SJCRH30 (cell line): ENCODE data around the gene NUB1. TPM values are rescaled to one million over a fixed set of nuclear protein-coding genes. Genes with fewer than 3 reads are reported as not detected.

ENCODE experiments used
- DNase-seq, 2 experiments: peaks; one replicate each; pipeline ENCODE4 v3.0.0-alpha.2; 2015 to 2020
- H3K27ac ChIP-seq: fragments of 250-450 bp; sonication (Bioruptor Pico); 2 replicates; pipeline ENCODE4 v1.5.1; 2020; ENCODE audit warnings: mild to moderate bottlenecking, moderate library complexity
- H3K27me3 ChIP-seq: fragments of 250-450 bp; sonication (Bioruptor Pico); 2 replicates; pipeline ENCODE4 v1.5.1; 2020; ENCODE audit warnings: mild to moderate bottlenecking, moderate library complexity
- H3K36me3 ChIP-seq: fragments of 250-450 bp; sonication (Bioruptor Pico); 2 replicates; pipeline ENCODE4 v1.5.1; 2020; ENCODE audit warnings: mild to moderate bottlenecking, moderate library complexity
- H3K4me1 ChIP-seq: fragments of 250-450 bp; sonication (Bioruptor Pico); 2 replicates; pipeline ENCODE4 v1.5.1; 2020; ENCODE audit warnings: mild to moderate bottlenecking, moderate library complexity
- H3K4me3 ChIP-seq: fragments of 250-450 bp; sonication (Bioruptor Pico); 2 replicates; pipeline ENCODE4 v1.5.1; 2020; ENCODE audit warnings: mild to moderate bottlenecking, moderate library complexity
- H3K9me3 ChIP-seq: fragments of 250-450 bp; sonication (Bioruptor Pico); replicated peaks from 2 replicates; pipeline ENCODE4 v1.5.1; 2020; ENCODE audit warnings: mild to moderate bottlenecking, moderate library complexity
- total RNA-seq: library from RNA; depleted of rRNA; stranded (reverse); fragments of >200 nt; shearing (Covaris generic); gene quantifications from 2 replicates; pipeline ENCODE4 v1.2.3, GENCODE V29; 2014

Gene NUB1
- total RNA-seq, 1 experiment from 2014 or later: 61.5 TPM

DNA sequence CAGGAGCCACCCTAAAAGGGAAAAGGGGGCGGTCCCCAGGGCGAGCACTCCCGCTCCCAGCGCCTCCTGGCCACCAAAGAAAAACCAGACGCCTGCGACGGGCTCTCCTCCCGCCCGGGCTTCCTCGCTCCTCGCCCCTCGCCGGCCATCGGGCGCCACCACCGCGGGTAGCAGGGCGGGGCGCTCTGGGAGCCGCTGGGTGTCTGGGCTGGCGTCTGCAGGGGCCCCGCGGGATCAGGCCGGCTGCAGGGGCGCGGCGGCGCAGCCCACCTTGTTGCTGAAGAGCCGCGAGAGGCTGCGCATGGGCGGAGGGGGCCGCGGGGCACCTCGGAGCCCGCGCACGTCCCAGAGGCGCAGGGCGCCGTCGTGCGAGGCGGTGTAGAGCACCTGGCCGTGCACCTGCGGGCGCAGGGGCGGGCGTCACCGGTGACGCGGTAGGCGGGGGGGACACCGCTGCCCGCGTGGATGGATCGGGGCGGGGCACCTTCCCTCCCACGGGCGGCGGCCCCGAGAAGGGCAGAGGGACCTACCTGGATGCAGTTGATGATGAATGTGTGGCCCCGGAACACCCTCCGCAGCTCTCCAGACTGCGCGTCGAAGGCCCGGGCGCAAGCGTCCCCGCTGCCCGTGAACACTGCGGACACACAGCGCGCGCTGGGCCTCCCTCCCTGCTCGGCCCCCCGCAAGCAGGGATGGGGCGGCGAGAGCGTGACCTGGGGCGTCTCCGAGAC lies 39.9 kb downstream of the NUB1 start:
- Histone ChIP-seq H3K27me3 (peaks cover 13% of the 10 kb centered on the region; the same call in 1 of the 2 replicates), H3K27ac (no peak overlapping the region), H3K9me3 (no peaks in the 10 kb centered on the region), H3K36me3 (no peaks in the 10 kb centered on the region), H3K4me1 (peaks cover 14% of the 10 kb centered on the region; the same call in 1 of the 2 replicates), H3K4me3 (no peak overlapping the region)
- no peak for DNase-seq

DNA sequence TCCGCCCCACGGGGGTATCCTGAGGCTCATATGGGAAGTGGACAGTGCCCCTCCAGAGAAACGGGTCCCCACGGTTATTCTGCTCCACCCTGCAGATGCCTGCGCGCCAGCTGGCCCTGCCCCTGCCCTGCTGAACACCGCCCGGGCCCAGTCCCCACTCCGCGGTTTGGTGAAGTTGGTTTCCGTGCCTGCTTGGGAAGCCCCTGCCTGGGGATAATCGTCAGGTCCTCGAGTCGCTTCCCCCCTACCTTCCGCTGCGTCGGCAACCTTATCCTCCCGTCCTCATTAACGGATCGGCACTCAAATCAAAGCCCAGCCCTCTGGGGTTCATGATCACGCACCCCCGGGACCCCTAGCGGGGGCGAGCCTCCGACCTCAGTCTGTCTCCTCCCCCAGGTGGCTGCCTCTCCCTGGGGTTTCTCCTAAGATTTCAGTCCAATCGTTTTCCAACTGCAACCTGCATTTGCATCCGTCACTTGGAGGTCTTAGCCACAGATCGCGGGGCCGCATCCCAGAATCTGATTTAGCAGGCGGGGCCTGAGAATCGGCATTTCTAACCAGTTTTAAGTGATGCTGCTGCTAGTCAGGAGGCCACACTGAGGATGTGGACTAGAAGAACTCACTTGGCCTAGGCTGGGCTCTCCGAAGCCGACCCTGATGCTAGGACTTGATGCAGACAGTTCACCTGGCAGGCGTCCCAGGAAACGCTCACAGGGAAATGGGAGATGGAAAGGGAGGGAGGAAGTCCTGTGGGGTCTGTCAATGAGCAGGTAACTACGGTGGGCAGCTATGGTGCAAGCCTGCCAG lies 40.7 kb downstream of the NUB1 start:
- H3K4me1 ChIP-seq: peaks cover 16% of the 10 kb centered on the region; the same call in 1 of the 2 replicates
- H3K9me3 ChIP-seq: no peaks in the 10 kb centered on the region
- DNase-seq: no peak

DNA sequence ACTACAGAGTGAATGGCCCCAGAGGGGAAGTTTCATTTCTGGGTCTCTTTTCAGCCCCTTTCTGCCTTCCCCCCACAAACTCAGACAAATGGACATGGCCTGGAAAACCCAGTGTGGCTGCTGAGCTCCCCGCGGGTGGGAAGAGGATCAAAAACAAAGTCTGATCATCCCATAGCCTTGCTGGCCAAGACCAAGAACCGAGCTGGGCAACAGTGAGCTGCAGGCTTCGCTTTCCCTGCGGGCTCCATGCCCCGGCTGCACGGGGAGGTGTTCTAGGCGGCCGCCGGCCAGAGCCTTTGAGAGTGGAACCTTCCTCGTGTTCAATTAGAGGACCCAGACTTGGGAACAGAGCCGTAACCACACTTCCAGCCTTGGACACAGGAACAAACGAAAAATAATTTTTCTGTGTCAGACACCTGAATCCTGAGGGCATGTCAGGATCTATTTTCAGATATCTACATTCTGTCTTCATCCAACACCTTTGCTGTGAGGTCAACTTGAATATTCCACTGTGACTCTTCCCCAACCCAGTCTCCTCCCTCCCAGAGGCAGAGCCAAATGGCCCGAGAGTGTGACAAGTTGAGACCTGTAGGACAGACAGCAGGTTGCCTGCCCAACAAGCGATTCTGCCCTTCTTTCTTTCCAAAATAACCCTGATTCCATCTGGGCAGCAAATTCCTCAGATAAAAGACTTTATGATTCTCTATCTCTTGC lies 42.2 kb downstream of the NUB1 start:
- H3K27me3 ChIP-seq: peaks cover 25% of the 10 kb centered on the region; the same call in 1 of the 2 replicates

More for the DNA sequence above, 40.7 kb downstream of the NUB1 start:
- Histone ChIP-seq H3K36me3 (no peaks in the 10 kb centered on the region), H3K27me3 (peaks cover 20% of the 10 kb centered on the region; the same call in 1 of the 2 replicates), H3K27ac (no peak overlapping the region), H3K4me3 (no peak overlapping the region)

DNA sequence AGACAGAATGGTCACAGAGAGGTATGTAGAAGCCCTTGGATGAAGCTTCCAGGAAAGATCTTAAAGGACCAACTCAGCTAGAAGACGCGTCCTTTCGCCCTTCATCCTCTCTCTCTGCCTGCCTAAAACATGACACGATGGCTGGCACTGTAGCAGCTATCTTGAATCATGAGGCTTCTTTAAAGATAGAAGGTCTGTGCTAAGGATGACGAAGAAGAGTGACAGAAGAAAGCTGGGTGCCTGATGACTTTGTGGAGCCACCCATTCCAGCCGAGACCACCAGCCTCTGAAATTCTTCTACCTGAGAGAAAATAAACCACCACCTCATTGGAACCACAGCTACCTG lies 42.7 kb downstream of the NUB1 start:
- peaks cover 16% of the 10 kb centered on the region; the same call in 1 of the 2 replicates for H3K4me1 ChIP-seq

More for the DNA sequence above, 42.2 kb downstream of the NUB1 start:
- H3K9me3 ChIP-seq: no peaks in the 10 kb centered on the region
- peaks cover 16% of the 10 kb centered on the region; the same call in 1 of the 2 replicates for H3K4me1 ChIP-seq
- DNase-seq: no peak
- no peak overlapping the region for H3K27ac ChIP-seq
- H3K36me3 ChIP-seq: no peaks in the 10 kb centered on the region
- H3K4me3 ChIP-seq: no peak overlapping the region

DNA sequence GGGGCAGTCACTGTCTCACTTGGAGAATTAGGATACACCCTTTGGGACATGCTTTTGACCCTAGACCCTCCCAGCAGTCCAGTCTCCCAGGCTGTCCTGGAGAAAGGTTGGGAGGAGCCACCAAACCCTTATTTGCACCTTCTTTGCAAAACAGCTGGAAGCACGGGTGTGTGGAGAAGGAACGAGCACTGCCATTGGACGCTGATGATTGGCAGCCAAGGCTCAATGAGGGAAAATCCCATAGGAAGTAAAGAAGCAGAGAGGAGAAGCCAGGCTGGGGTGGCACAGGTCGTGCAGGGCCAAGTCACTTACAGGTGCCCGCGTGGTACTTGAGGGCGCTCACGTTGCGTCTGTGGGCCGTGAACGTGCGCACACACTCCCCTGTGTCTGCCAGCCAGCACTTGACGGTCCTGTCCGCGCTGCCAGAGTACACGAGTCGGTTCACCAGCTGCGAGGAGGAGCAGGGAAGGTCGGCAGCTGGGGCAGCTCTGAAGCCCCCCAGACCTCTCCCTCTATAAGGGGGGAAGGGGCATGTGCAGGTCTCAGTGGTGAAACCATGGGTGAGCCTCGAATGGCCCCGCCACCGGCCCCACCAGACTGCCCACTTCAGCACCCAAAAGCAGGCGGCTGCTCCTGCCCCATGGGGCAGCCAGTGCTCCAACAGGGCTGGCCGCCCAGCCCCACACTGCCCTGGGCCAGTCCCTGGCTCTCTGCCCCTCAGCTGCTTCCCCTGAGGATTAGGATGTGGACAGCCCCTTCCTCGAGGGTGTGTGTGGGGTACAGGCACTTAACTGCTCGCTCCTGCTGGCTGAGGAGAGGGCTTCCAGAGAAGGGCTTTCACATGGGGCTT lies 43.4 kb downstream of the NUB1 start:
- no peak overlapping the region for H3K27ac ChIP-seq
- H3K27me3 ChIP-seq: peaks cover 25% of the 10 kb centered on the region; the same call in 1 of the 2 replicates
- H3K36me3 ChIP-seq: no peaks in the 10 kb centered on the region
- H3K9me3 ChIP-seq: no peaks in the 10 kb centered on the region
- peaks cover 16% of the 10 kb centered on the region; the same call in 1 of the 2 replicates for H3K4me1 ChIP-seq
- DNase-seq: peak in 1 of 2 experiments; percentile 26
- H3K4me3 ChIP-seq: peak overlapping the region; percentile 36

More for the DNA sequence above, 42.7 kb downstream of the NUB1 start:
- no peak for DNase-seq
- Histone ChIP-seq H3K36me3 (no peaks in the 10 kb centered on the region), H3K9me3 (no peaks in the 10 kb centered on the region), H3K27ac (no peak overlapping the region), H3K4me3 (no peak overlapping the region), H3K27me3 (peaks cover 25% of the 10 kb centered on the region; the same call in 1 of the 2 replicates)

DNA sequence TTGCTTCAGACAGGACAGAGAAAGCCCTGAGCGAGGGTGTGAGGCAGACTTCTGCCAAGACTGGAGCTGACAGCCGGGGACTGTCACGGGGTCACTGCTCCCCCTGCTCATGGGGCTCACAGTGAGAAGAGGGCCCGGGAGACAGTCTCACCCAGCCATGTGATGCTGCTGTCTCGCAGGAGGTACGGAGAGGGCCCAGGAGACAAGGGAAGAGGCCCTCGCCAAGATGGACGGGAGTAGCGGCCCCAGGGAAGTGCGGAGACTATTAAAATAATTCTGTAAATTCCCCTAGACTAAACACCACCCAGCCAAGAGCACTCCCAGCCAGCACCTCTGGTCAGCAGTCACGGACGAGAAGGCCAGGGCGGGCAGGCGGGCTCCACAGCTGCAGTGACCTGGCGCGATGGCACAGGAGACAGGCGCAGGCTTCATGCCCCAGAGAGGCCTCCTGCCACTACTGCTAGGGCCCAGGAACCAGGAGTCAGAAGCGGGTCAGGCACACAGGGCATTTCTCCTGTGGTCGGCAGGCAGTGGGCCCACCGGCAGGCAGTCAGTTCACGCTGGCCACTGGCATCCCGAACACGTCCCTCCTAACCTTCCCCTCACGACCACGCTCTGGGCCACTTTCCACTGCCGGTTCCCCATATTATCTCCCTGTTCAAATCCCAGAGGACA lies 44.2 kb downstream of the NUB1 start:
- DNase-seq: peak in 1 of 2 experiments; percentile 53
- peaks cover 25% of the 10 kb centered on the region; the same call in 1 of the 2 replicates for H3K27me3 ChIP-seq
- no peaks in the 10 kb centered on the region for H3K36me3 ChIP-seq

DNA sequence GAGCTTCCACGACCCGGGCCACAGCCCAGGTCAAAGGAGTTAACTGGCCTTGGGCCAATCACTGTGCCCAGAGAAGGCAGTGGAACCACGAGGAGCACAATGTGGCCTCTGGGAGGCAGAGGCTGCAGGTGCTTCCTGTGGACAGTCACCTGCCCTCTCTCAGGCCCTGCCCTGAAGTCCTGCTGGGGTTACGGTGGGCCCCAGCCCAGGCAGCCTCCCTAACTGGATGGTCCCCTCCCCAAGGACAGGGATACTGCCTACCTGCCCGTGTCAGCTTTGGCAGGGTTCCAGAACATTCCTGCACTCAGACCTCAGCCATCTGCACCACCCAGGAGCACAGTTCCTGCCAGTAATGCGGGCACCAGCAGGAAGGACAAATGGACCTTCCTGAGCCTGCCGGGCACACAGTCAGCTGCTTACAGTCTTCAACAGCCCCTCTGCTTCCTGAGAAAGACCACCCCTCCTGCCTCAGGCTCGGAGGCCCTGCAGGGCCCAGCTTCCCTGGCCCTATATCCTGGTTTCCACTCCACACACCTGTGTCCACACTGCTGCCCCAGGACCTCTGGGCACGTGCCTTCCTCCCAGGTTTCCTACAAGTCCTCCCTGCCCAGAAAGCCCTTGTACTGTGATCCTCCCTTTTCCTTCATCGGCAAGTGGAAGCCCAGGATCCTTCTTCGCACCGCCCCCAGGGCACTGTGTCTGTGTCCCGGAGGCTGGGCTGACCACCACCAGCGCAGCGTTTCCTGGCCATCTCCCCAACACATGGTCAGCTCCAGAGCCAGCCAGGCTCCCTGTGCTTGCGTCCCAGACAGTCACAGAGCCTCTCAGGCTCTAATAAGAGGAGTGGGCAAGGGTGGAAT lies 44.9 kb downstream of the NUB1 start:
- no peak overlapping the region for H3K27ac ChIP-seq
- H3K4me1 ChIP-seq: peaks cover 16% of the 10 kb centered on the region; the same call in 1 of the 2 replicates
- DNase-seq: no peak
- peaks cover 25% of the 10 kb centered on the region; the same call in 1 of the 2 replicates for H3K27me3 ChIP-seq
- no peaks in the 10 kb centered on the region for H3K36me3 ChIP-seq
- H3K9me3 ChIP-seq: no peaks in the 10 kb centered on the region
- no peak overlapping the region for H3K4me3 ChIP-seq

More for the DNA sequence above, 44.2 kb downstream of the NUB1 start:
- Histone ChIP-seq H3K9me3 (no peaks in the 10 kb centered on the region), H3K4me1 (peaks cover 16% of the 10 kb centered on the region; the same call in 1 of the 2 replicates), H3K27ac (no peak overlapping the region), H3K4me3 (peak overlapping the region; percentile 36)

DNA sequence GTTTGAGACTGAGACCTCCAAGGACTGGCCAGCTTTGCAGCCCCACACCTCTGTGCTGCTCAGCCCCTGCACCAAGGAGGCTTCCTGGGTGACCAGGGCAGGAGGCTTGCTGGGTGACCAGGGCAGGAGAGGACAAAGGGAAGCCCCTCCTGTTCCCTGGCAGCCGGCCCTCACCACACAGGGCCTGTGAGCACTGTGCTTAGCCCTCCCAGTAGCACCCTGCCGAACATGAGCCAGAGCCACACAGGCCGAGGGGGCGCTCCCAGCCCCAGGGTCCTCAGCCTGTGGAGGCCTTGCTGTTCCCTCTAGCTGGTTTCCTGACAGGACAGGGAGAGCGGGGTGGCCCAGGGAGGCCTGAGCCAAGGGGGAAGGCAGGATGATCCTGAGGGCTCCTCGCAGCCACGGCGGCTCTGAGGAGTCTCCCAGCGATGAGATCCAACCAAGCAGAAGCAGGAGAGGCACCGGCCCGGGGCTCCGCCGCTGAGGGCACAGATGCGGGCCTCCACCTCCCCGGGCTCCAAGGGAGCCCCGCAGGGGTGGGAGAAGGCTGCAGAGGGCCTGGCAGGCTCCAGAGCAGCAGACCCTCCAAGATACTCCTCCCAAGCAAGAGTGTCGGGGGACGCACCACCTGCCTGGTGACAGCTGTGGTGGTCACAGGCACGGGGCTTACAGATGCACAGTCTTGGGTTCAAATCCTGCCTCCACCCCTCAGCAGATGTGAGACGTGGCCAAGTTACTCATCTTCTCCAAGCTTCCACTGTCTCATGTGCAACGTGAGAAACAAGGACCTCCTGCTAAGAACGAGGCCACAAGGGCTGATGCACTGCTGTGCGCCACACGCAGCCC lies 45.8 kb downstream of the NUB1 start:
- DNase-seq: no peak
- peaks cover 25% of the 10 kb centered on the region; the same call in 1 of the 2 replicates for H3K27me3 ChIP-seq

DNA sequence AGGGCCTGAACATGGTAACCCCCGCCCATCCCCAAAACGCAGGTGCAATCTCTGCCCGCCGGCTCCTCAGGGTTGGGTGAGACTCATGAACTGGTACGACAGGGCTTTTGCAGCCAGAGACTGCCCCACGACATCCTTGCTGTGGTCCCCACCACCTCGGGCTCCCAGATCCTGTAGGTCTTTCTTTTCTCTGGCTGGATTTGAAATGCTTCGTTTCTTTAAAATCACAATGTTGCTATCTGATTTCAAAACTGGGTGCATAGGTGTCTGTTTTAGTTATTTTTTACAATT lies 46.3 kb downstream of the NUB1 start:
- no peak overlapping the region for H3K4me3 ChIP-seq
- H3K27me3 ChIP-seq: peaks cover 31% of the 10 kb centered on the region; the same call in 1 of the 2 replicates
- peaks cover 16% of the 10 kb centered on the region; the same call in 1 of the 2 replicates for H3K4me1 ChIP-seq
- H3K36me3 ChIP-seq: no peaks in the 10 kb centered on the region
- H3K9me3 ChIP-seq: no peaks in the 10 kb centered on the region
- DNase-seq: no peak
- H3K27ac ChIP-seq: no peak overlapping the region

More for the DNA sequence above, 45.8 kb downstream of the NUB1 start:
- H3K36me3 ChIP-seq: no peaks in the 10 kb centered on the region
- H3K27ac ChIP-seq: no peak overlapping the region
- no peak overlapping the region for H3K4me3 ChIP-seq
- H3K9me3 ChIP-seq: no peaks in the 10 kb centered on the region
- H3K4me1 ChIP-seq: peaks cover 16% of the 10 kb centered on the region; the same call in 1 of the 2 replicates

DNA sequence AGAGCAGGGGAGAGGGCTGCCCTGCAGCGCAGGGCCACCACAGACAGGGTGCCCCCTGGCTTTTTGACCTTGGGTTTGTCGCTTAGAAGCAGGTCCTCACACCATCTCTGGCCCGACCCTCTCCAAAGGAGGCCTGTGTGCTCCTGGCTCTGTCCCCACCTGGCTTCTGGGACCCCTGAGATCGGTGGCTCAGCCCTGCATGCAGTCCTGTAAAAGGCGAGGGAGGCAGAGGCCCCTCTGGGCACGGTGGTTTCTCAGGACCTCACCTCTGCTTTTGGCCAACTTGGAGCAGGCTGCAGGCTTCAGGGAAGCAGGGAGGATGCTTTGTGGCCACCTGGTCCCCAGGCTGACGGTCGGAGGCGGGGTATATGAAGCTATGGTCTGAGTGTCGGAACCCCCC lies 46.8 kb downstream of the NUB1 start:
- H3K27me3 ChIP-seq: peaks cover 33% of the 10 kb centered on the region; the same call in 1 of the 2 replicates
- no peak for DNase-seq
- peaks cover 16% of the 10 kb centered on the region; the same call in 1 of the 2 replicates for H3K4me1 ChIP-seq
- H3K27ac ChIP-seq: no peak overlapping the region
- no peaks in the 10 kb centered on the region for H3K9me3 ChIP-seq
- H3K4me3 ChIP-seq: no peak overlapping the region
- no peaks in the 10 kb centered on the region for H3K36me3 ChIP-seq

DNA sequence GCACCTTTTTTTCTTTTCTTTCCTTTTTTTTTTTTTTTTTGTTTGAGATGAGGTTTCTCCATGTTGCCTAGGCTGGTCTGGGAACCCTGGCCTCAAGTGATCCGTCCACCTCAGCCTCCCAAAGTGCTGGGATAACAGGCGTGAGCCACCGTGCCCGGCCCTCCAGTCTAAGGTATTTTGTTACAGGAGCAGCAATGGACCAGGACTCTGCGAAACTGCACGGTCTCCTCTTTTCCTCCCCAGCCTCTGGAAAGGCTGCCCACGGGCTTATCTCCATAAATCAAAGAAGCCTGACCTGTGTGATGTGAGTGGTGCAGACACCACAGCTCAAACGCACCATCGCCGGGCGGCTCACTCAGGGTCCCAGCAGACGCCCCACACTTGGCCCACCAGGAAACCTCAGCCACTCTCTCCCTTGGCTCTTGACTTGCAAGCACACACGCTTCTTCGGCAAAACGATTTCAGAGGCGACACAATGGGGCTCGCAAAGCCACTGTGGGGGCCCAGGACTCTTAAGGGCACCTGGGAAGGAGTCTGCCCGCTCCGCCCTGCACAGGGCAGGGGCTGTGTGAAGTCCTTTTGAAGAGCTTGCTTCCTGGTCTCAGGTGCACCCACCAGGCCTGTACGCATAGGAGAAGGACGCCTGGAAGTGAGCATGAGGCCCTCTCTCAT lies 47.6 kb downstream of the NUB1 start:
- no peak for DNase-seq
- no peak overlapping the region for H3K4me3 ChIP-seq
- no peak overlapping the region for H3K27ac ChIP-seq
- H3K27me3 ChIP-seq: peaks cover 33% of the 10 kb centered on the region; the same call in 1 of the 2 replicates
- peaks cover 19% of the 10 kb centered on the region for H3K4me1 ChIP-seq
- H3K9me3 ChIP-seq: no peaks in the 10 kb centered on the region
- H3K36me3 ChIP-seq: no peaks in the 10 kb centered on the region
